Measurements from ENCODE around the gene MDC1.

DNA sequence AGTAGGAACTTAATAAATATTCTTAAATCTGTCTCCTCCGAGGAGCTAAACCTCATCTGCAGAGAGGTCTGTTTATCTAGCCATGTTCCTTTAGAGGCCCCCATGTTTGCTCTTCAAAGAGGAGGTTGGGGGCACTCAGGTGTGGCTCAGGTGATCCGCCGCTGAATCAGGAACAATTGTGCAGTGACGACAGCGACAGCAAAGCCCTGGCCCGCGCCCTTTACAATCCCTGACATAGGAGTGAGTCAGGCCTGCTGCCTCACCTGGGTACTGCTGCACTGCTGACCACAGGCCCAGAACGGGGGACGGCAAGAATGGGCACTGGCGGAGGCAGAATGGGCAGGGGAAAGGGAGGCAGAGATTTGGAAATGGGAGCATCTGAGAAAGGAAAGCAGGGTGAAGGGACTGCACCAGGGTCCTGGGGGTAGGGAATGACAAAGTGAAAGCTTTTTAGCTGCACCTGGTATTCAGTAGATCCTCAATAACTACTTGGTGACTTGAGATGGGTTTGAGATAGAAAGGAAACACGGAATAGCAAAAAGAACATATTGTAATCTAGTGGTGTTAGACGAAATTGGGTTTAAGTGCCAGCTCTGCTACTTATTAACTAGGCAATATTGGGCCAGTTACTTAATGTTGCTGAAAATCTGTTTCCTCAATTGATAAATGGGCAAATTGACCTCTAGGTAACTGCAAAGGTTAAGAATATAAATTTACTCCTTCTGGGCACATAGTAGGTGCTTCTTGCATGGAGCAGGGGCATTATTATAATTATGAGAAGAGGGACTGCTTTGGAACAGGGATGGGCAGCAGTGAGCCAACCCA is 32.7 kb upstream of the MDC1 start:
- TF ChIP-seq POLR2A (IDR thresholded peaks at IDR 0.05; ENCODE audit: low read depth, low read length) (no peak), POLR2AphosphoS5 (IDR thresholded peaks at IDR 0.05; ENCODE audit: low read depth, low read length) (no peak)

All from GM12892 (cell line).